DMS 273 (cell line): ENCODE data around the gene SLC37A4.
"Not testable (repeated sequence)": the region's sequence is repeated elsewhere in the genome, so short reads cannot be mapped to it uniquely, and the experiment has no call there.

Experiments
- DNase-seq: peaks from one replicate; lab custom pipeline; 2025; ENCODE audit not compliant: unreplicated experiment; lab: John Stamatoyannopoulos, UW

SLC37A4 gene

DNA sequence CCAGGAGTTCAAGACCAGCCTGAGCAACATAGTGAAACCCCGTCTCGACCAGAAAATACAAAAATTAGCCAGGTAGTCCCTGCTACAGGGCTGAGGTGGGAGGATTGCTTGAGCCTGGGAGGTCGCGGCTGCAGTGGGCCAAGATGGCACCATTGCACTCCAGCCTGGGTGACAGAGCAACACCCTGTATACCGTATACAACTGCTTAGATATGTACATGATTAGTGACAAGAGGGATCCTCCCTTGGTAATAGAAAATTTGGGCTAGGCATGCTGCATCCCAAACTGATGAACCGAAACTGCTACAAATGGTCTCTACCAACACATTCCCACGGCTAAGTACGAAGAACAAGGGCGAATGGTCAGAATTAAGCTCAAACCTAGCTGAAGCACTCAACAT, 12.2 kb upstream of the SLC37A4 start:
- DNase-seq, result no peak

DNA sequence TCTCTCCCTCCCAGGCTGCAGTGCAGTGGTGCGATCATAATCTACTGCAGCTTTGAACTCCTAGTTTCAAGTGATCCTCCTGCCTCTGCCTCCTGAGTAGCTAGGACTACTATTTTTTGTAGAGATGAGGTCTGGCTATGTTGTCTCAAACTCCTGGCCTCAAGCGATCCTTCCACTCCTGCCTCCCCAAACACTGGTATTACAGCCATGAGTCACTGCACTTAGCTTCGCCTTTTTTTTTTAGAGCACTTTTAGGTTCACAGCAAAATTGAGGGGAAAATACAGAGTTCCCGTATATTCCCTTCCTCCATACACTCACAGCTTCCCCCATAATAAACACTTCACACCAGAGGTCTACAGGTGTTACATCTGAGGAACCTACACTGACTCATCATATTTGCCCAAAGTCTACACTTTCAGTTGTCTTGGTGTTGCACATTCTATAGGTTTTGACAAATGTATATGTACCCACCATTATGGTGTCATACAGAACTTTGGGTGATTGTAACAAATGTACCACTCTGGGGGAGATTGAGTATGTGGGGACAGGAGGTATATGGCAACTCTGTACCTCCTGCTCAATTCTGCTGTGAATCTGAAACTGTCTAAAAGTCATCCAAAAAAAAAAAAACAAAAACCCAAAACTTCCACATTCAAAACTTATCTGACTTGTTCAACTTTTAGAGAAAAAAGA, 11.3 kb upstream of the SLC37A4 start:
- no peak for DNase-seq

DNA sequence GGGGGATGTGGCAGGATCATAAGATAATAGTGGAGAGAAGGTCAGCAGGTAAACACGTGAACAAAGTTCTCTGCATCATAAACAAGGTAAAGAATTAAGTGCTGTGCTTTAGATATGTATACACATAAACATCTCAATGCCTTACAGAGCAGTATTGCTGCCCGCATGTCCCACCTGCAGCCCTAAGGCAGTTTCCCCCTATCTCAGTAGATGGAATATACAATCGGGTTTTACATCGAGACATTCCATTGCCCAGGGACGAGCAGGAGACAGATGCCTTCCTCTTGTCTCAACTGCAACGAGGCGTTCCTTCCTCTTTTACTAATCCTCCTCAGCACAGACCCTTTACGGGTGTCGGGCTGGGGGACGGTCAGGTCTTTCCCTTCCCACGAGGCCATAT, 8.8 kb upstream of the SLC37A4 start:
- DNase-seq, result not testable (repeated sequence)

DNA sequence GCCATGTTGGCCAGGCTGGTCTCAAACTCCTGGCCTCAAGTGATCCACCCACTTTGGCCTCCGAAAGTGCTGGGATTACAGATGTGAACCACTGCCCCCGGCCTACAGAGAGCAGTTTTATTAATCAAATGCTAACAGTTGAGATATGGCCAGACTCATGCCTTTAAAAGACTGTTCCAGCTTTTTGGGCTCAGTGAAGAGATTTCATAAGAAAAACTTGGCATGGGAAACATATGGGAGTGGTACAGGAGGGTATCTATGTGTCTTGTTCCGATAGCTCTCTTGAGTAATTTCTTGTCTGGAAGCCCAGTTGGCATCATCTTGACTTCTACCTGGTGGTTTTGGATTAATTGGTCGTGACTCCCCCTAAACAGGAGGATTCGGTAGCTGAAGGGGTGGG, 8.2 kb upstream of the SLC37A4 start:
- DNase-seq, result no peak

DNA sequence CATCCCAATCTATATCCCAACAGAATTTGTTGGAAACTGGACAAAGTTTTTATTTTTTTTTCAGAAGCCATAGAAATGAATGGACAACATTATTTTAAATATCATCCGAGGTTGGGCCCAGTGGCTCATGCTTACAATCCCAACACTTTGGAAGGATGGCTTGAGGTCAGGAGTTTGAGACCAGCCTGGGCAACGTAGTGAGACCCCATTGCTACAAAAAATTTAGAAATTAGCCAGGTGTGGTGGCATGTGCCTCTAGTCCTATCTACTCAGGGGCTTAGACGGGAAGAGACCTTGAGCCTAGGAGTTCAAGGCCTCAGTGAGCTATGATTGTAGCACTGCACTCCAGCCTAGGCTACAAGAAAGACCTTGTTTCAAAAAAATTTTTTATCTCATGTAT, 4.1 kb upstream of the SLC37A4 start:
- no peak for DNase-seq

DNA sequence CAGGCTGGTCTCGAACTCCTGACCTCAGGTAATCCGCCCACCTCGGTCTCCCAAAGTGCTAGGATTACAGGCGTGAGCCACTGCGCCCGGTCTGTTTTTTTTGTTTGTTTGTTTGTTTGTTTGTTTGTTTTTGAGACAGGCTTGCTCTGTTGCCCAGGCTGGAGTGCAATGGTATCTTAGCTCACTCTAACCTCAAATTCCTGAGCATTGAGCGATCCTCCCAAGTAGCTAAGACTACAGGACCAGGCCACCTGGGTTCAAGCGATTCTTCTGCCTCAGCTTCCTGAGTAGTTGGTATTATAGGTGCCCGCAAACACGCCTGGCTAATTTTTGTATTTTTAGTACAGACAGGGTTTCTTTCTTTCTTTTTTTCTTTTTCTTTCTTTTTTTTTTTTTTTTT, 2.7 kb upstream of the SLC37A4 start:
- not testable (repeated sequence) for DNase-seq

DNA sequence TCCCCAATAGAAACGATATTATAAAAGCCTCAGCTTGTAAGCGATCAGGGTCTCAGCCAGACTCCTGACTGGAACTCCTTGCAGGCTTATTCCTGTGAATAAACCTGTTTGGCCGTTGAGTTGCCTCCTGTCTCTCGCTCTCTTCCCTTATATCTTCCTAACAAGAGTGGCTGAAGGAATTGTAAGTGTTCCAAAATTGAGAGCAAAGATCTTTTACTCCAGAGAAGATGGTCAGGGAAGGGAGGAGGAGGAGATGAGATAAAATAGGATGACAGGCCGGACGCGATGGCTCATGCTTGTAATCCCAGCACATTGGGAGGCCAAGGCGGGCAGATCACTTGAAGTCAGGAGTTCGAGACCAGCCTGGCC, 1.2 kb upstream of the SLC37A4 start:
- DNase-seq, result no peak

DNA sequence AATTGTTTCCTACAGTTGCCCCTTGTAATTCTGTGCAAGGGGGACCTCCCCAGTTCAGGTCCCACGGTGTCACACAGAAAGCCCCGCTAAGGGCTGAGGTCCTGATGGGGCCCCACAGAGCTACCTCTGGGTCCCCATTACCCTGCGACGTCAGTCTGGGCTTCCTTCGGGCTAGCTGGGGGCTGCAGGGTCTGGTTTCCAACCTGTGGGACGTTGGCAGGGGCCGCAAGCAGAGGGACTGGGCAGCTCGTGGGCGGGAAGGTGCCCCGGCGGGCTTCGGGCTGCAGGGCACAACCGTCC, 698 bp downstream of the SLC37A4 start:
- no peak for DNase-seq

DNA sequence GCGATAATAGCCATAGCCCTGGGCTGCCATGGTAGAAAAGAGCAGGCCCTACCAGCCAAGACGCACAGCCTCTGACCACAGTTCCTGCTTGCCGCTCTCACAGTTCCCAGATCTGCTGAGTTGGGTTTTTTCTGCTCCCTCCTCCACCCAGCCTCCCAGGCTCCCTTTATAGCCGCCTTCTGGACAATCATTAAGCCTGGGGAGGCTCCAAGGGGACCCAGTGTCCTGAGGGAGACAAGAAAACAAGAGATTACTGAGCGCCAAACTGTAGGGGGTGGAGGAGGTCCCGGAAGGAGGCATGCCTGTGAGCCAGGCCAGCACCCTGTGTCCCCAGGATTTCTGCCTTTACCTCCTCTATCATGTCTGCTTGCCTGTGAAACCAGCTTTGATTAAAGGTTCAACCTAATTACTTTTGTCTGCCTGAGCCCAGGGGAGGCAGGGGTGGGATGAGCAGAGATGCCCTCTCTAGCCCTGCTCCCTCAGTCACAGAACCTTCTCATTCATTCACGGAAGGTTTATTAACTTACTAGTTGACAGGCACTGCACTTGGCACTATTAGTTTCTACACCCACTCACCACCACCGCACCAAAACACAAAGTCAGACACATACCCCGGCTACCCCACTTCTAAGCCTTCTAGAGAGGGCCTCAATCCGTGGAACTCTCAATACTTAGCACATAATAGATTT, 1.2 kb downstream of the SLC37A4 start:
- DNase-seq, result no peak

DNA sequence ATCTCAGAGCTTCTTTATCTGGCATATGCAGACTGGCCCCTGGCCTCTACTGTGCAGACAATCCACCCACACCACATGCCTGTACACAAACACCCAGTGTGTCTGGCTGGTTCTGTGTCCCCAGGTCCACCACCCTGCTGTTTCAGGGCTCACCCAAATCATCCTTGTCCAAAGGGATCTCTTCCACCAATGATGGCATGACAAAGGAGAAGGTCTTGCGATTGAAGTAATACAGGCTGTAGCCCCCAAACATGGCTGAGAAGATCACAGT, 1.7 kb downstream of the SLC37A4 start:
- DNase-seq, result no peak

DNA sequence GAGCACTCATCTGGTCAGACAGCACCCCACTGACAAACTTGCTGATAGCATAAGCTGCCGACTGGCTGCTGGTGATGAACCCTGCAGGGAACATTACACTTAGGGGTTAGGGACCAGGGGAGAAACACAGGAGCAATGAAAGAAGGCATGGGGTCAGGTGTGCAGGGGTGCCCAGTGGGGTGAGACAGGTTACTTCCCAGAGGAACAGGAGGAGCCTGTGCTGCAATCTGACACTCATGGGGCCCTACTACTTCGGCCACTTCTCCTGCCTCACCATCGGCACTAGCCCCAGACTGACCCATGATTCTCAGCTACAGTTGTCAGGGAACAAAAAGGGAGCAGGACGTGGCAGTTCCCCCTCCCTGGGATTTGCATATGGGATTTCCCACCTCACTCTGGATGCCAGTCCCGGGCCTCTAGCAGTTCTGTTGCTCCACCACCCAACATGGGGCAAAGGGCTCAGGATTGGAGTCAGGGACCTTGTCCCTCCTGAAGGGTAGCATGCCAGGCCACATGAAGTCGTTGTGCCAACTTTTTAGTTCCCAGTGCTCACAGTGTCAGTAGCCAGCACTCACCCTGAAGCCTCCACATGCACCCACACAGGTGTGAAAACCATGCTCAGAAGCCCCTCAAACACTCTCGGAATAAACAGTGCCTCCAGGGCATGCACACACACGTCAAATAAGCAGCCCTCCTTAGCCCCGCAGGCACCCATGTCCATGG, 2.2 kb downstream of the SLC37A4 start:
- DNase-seq, result no peak

DNA sequence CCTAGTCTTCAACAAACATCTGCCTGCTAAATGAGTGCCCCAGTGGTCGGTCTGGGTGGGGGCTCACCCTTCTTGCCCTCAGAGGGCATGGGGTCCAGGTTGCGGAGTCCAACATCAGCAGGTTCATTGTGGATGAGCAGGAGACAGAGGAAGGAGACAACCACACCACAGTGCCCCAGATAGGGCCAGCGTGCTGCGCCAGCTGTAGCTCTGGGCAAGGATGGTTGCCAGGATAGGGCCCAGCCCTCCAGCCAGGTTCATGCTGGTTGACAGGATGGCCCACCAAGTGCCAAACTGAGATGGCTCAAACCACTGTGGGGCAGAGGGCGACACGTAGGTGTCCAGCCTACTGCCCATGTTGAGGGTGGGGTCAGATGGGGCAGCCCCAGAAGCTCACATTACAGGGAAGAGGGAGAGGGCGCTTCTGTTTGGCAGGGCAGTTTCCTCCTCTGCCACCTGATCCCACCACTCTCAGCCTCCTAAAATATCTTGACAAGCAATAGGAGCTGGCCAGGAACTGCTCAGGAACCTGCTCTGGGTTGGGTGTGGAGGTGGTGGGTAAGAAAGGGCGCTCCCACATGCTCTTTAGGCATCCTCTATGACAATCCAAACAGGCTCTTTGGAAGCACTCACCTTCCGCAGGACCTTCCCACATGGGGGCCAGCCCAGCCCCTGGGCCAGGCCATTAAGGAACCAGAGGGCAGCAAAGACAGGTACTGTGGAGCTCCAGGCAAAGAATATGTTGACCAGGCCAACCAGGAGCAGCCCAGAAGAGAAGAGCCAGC, 2.9 kb downstream of the SLC37A4 start:
- DNase-seq, result no peak

DNA sequence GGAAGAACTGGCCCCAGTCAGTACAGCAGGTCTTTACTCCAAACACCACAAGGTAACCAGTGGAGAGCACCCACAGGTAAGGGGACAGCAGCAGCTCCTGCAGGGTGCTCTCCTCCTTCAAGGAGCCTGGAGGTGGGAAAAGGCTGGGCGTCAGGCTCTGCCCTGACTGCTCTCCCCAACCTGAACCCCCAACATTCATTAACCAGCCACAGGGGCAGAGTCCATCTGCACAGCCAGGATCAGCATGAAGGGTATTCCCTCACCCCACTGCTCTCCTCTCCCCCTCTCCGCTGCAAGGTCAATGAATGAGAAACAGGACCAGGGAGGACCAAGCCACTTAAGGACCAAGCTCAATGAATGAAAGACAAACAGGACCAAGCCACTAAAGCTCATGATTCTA, 3.7 kb downstream of the SLC37A4 start:
- no peak for DNase-seq

DNA sequence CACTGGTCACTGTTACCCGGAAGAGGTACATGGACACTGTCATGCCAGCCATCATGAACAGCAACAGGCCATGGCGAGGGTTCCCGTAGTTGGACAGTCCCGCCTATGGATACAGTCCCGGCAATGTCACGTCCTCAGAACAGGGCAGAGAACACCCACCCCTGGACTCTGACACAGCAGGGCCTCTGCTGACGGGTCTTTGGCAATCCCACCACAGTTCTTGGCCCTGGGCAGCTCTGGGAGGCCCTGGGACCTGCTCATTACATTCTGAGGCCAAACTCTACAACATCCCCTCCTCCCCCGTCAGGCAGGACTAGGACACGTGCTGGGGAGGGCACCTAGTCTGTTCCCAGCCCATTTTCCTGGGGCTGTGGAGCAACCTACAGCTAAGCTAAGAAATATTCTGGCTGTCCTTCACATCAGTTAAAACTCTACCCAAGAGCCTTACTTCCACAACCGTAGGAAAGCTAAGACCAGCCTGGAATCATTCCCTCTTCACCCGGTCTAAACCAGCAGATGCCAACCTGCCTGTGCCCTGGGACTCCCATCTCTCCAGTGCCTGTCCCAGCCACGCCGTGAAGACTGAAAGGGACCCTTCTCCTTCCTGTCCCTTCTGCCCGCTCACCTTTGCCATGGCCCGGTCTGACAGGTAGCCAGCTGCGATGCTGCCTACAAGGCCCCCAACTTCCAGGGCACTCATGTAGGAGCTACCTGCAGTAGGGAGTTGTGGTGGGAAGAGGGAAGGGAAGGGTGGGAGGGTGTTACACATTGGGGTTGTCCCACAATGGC, 4.5 kb downstream of the SLC37A4 start:
- DNase-seq, result no peak

DNA sequence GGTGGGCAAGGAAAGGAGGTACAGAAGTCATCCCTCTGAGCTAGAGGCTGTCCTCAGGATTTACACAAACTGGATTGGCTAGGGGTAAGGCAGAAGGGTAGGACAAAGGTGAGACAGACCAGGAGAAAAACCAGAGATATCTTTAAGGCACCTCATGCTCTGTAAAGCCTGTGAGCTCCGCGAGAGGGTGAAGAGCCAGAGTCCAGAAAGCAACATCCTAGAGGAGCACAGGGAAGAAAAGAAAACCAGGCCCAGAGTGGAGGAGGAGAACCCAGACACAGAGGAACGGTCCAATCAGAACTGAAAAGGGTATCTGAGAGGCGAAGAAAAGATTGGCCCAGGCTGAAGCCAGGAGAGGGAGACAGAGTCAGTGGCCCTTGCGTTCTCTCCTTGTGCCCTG, 5.1 kb downstream of the SLC37A4 start:
- DNase-seq, result no peak

DNA sequence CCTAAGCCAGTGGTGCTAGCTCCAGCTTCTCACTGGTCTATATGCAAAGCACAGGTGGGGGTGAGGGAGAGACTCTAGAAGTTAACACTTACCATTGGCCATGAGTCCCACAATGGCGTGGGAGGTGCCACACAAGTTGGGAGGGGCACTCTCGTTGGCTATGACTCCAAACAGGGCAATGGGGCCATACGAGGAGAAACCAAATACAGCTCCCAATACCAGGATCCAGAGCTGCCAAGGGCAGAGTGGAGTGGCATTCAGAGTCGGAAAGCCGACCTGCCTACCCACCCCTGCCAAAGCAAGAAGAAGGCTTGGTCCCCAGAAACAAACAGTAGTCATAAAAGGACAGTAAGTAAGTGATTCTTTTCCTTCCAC, 5.6 kb downstream of the SLC37A4 start:
- DNase-seq, result no peak

DNA sequence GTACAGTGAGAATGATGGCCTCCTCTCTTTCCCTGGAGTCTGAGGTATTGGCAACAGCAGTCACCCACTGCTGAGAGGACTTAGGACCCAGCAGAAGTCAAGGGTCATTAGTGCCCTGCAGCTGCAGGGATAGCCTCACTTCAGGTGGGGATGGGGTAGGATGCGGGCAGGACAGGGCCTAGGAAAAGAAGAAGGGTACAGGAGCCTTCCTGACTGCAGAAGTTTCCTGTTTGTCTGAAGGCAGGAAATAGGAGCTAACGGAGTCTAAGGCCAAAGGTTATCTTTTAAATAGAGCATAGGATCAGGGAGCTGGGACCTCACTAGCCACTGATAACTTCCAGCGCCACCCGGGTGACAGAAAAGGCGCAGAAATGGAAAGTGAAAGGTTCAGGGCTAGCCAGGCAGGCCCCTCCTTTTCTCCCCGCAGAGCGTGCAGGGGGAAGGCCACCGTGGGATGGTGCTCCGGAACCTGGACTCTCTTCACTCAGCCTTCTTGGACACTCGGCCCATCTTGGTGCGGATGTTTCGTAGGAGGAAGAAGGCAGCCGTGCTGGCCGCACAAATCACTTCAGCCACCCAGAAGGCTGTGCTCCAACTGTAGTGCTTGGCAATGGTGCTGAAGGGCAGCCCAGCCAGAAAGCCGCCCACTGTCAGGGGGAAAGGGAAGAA, 6.1 kb downstream of the SLC37A4 start:
- DNase-seq, result no peak

DNA sequence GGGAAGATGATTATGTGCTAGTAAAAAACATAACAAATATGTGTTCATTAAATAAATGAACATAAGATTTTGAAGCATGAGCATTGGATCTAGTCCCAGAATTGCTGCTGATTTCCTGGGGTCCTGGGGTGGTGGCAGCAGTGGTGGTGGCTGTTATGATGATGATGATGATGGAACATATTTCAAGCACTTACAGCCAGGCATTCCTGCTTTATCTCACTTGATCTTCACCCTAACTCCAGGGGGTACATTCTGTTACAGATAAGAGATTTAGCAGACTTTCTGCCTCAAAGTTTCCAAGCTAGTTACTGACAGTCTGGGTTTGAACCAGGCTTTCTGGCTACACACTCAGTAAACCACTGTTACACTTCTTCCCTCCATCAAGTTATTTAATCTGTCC, 6.9 kb downstream of the SLC37A4 start:
- DNase-seq, result no peak

DNA sequence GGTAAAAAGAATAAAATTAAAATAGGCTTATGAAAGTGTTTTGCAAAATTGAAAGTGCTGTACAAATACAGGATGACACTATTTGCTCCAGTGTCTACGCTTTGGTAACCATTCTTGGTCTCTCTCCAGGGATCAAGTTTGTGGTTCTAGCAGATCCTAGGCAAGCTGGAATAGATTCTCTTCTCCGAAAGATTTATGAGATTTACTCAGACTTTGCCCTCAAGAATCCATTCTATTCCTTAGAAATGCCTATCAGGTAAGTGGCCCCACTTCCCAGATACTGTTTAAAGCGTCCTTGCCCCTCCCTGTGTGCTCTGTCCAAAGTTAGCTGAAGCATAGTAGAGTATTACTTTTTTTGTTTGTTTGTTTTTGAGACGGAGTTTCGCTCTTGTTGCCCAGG, 9.0 kb downstream of the SLC37A4 start:
- no peak for DNase-seq

DNA sequence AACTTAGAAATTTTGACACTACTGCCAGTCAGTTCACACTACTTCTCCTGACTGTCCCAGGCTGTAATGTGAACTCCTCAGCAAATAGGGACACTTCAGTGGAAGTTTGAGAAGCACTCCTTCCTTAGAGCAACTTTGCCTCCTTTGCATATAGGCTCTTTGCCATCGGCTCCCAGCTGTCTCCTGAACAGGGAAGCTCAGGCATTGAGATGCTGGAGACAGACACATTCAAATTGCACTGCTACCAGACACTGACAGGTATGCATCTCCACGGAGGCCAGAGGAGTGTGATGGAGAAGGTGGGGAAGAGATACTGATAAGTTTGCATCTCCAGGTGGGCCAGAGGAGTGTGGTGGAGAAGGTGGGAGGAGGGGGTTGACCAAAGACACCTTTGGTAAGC, 10.7 kb downstream of the SLC37A4 start:
- peak; percentile 46 for DNase-seq
